Stimulated activated CD4-positive, alpha-beta T cell treated with anti-CD3 and anti-CD28 coated beads, Interleukin-4, amount 100 ng/mL, for 4 hours (primary cell): ENCODE results near the gene GBX2.
"Not testable (repeated sequence)": the region's sequence is repeated elsewhere in the genome, so short reads cannot be mapped to it uniquely, and the experiment has no call there.

Experiments
- DNase-seq, 2 experiments: peaks; one replicate each; pipeline ENCODE4 v3.0.0-alpha.2; 2020

GBX2 gene

DNA sequence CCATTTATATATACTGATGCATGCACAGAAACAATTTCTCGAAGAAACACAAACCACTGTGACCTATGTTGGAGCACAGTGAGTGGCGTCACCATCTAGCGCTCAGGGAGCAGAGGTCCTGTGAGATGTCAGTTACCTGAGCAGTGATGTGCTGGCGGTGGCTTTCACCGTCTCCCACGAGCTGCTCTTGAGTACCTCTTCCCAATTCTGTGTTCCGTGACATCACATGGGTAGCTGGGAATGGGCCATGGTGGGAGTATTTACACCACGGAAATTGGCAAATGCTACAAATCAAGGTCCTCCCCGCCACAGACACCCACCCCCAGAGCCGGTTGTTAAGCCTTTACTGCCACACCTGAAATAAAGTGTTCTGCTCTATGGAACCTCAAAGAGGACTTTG, 24.4 kb downstream of the GBX2 start:
- DNase-seq, result no peak

DNA sequence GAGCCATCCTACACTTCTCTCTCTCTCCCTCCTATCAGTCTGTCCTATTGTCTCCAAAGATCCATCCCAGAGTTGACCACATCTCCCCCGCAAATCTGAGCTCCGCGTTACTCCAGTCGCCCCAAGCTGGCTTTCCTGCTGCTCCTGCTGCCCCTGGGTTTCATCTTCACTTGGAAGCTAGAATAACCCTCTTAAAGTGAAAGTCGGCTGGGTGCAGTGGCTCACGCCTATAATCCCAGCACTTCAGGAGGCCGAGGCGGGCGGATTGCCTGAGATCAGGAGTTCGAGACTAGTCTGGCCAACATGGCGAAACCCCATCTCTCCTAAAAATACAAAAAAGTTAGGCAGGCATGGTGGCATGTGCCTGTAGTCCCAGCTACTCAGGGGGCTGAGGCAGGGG, 26.6 kb downstream of the GBX2 start:
- not testable (repeated sequence) for DNase-seq

DNA sequence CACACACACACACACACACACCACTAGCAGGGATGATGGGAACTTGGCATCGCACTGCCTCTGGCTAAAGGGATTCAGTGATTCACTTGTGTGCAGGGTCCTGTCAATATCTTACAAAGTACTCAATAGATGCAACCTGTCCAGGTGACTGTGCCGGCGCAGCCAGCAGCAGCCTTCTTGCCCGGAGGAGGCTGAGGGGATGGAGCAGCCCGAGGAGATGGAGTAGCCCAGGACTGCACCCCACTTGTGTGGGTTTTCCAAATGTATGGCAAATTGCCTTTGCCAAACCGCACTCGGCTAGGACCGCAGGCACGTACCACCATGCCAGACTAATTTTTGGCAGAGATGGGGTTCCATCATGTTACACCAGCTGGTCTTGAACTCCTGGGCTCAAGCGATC, 31.1 kb downstream of the GBX2 start:
- no peak for DNase-seq

DNA sequence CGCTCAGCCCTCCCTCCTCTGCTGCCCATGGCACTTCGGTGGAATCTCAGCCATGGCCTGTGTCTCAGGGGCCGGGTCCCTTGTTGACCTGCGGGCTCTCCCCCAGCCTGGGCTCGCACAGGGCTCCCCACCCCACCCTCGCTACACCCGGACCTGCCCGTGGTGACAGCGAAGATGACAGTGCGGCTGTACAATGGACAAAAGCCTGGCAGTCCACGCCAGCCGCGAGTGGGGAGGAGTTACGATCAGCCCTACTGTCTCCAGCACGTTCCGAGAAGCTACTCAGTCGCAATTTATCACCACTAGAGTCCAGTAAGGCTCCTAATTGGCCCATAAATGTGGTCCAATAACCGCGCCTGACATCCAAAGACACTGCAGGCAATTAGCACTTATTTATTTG, 31.6 kb downstream of the GBX2 start:
- DNase-seq, result no peak

DNA sequence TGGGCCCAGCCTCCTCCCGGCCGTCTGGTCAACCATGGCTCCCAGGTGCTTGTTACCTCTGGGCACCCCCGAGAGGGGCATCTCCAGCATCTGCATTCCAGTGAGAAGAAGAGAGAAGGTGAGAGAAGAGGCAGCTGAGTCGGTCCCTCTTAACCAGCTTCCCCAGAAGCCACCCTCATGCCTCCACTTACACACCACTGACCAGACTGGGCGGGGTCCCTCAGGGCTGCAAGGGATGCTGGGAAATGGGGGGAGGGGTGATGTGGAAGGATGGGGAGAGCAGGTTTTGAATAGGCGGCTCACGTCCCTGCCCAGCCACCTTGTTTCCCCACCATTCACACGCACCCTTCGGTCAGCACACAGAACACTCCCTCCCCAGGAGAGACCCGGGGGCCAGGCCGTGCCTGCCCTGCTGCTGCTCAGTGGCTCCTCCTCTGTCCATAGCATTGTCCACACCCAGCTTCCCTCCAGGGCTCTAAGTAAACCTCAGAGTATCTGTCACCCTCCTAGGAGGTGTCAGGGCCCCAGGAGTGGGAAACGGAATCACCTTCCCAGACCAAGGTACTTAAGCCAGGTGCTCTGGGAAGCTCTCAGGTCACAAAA, 34.7 kb downstream of the GBX2 start:
- DNase-seq, result no peak

DNA sequence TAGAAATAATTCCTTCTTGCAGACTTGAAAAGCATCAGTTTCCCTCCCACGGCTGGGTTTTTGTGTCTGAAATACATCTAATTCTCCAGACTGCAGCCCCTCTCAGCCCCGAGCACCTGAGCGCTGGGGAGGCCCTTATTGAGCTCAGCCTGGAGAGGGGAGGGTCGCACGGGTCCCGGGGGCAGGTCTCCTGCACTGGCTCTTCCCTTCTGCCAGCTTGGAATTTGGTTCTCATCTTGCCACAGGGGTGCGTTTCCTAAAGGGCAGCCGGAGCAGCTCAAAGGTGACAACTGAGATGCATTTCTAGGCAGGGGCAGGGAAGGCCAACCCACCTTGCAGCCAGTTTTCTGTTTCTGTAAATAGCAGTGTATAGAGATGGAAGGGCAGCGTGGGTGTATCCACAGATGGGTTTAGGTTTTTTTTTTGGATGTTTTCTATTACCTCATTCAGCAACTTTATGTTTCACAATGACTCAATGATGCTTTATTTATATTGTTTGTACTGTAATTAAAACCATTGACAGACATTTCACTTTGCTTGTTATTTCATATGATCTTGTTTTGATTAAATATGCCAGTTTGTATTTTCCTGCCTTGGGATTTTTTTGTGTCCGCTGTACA, 37.0 kb downstream of the GBX2 start:
- no peak for DNase-seq

DNA sequence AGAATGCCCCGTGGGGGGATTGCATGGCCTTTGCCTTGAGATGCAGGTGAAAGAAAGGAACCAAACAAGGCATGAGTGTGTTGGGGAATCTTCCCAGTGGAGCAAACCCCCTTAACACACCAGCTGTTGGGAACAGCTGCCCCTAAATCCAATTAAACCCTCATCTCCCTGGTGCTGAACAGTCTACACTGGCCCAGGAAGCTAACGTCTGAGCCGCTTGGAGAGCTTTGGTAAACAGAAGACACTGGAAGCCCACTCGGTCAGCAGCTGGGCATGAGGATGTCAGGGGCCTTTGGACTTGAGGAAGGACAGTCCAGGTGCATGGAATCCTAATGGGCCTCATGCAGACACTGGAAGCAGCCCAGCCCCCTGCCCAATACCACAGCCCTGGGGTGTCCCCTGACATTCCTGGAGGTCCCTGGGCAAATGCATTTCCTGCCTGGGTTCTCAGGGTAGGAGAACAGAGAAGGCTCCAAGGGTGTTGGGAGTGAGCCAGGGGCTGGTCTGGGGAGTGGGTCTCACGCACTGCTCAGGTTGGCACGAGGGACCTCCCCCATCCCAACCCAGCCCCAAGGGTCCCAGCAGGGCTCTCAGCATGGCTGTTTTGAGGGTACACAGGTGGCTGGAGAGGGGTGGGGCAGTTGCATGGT, 37.7 kb downstream of the GBX2 start:
- DNase-seq, result no peak

DNA sequence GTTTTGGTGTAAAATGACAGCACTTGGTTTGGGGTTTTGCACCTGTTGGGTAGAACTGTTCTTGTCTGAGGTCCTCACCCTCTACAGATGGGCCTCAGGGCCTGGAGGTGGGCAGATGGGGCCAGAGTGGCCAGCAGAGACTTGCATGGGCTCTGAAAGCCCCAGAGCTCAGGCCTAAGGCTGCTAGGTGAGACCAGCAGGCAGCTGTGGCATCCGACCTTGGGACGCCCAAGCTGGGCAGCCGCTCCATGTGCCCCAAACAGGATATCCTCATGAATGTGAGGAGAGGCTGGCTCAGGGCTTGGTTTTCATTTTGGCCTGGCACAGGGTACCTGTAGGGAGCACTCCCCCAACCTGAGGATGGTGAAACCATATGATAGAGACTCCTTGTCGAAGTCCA, 38.3 kb downstream of the GBX2 start:
- DNase-seq, result no peak

DNA sequence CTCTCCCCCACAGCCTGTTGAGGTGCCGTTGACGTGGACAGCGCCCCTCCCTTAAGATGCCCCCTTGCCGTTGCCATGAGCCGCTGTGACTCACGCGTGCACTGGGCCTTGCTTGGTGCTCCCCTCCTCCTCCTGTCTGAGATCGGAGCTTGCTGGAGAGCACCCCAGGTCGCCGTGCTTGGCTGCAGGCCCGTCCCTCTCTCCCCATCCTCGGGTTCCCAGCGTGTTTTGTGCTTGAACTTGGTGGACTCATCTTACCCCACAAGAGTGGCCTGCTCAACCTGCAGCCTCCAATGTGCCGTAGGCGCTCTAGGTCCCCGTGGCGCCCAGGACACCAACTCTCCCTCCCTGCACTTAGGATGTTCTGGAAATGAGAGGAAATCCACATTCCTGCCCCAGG, 39.9 kb downstream of the GBX2 start:
- no peak for DNase-seq

DNA sequence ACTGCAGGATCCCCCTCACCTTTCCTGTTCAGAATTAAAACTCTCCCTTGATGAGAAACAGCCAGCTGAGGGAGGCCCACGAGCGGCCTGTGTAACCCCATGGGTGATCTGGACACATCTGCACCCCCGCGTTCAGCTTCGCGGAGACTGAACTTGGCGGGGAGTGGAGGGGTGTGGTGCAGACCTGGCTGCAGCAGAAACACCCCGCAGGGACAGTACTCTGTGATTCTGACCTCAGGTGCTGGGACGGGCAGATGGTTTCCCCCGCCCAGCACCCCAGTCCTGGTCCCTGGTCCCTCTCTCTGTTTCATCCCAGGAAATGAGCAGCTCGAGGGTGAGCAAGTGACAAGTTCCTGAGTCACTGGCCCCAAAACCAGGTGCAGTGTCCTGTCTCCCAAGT, 41.2 kb downstream of the GBX2 start:
- DNase-seq, result no peak

DNA sequence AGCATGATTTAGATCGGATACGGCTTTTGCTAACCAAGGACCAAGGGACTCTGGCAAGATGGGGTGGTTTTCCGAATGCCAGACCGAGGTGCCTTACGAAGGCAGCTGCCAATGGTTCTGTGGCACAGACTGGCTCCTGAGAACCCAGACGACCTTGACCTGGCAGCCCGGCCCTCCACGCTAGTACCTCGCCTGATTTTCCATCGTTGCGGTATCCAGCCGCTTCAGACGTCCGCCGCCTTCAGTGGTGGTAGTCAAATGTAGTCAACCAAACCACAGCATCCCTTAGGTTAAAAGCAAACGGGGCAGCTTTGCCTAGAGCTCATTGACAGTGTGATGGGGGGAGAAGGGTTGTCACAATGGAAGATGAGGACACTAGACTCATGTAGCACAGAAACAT, 42.6 kb downstream of the GBX2 start:
- no peak for DNase-seq

DNA sequence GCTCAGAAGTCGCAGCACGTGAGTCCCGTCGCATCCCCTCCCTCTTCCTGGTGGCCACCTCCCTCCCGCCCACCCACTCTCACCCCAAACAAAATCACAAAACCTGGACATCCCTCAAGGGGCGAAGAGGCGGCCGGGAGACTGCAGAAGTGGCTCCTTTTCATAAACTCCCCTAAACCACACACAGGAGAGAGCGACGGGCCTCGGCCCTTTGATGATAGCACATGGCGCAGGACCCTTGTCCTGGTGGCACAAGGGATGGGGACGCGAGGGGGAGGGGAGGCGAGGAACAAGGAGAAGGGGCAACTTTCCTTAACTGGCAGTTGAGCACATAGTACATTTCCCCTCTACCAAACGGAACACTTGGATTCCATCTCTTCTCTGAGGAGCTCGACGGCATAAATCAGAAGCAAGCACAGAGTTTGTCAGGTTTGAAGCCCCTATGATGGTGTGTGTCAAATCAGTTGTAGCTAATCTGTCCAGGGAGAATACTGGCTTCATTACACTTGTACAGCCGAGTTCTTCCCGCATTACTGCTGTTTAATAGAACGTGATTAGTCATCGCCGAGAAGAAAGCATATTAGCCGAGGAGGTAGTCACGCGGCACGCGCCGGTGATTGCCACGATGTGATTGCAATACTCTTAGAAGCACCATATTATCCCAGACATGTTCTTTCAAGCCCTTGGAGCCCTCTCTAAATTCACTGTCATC, 43.8 kb downstream of the GBX2 start:
- DNase-seq, result no peak

DNA sequence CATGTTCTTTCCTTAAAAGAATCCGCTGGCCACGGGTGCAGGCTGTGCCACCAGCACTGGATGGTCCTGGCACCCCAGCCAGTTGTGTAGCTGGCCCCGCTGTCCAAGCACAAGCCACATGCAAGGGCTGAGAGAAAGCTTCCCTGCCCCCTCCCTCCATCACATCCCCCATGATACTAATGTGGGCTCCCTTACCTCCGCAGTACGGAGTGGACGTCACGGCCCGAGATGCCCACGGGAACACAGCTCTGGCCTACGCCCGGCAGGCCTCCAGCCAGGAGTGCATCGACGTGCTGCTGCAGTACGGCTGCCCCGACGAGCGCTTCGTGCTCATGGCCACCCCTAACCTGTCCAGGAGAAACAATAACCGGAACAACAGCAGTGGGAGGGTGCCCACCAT, 44.5 kb downstream of the GBX2 start:
- DNase-seq, result no peak

DNA sequence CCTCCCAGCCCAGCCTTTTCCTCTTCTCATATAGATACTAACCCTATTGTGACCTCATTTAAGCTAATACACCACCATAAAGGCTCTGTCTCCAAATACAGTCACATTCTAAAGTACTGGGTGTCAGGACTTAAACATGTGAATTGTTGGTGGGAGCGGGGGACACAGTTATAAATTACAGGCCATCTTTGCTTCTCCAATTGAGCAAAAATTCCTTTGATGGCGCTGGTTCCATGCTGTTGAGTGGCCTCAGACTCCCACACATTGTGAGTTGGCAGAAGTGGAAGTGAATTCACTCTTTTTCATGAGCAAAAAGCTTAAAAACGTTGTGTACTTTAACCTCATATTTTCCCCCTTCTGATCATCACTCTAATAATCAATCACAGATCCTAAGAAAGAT, 46.0 kb downstream of the GBX2 start:
- no peak for DNase-seq

DNA sequence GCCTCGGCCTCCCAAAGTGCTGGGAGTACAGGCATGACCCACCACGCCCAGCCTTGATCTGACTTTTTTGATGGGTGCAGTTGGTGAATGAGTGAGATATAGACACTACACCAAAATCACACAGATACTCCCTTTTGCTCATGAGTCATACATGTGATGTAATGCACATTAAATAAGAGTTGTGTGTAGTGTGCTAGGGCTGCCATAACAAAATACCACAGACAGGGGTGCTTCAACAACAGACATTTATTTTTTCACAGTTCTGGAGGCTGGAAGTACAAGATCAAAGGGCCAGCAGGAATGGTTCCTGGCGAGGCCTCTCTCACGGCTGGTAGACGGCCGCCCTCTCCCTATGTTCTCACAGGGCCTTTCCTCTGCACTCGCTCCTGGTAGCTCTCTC, 46.6 kb downstream of the GBX2 start:
- DNase-seq, result no peak

DNA sequence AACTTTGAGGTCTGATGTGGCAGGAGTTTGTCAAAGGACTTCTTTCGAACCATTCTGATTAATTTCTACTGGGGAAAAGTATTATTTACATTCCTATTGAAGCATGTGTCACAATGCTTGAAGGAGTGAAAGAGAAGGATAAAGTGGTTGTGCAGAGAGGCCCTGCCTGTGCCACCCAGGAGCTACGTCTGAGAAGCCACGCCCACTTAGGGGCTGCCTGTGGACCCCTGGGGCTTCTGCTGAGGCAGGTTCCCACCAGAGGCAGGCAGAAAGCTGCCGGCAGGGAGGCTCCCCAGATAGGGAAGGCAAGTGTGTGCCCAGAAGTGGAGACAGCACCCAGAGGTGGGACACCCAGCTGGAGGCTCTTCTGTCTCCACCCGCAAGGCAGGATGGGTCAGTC, 47.4 kb downstream of the GBX2 start:
- no peak for DNase-seq

DNA sequence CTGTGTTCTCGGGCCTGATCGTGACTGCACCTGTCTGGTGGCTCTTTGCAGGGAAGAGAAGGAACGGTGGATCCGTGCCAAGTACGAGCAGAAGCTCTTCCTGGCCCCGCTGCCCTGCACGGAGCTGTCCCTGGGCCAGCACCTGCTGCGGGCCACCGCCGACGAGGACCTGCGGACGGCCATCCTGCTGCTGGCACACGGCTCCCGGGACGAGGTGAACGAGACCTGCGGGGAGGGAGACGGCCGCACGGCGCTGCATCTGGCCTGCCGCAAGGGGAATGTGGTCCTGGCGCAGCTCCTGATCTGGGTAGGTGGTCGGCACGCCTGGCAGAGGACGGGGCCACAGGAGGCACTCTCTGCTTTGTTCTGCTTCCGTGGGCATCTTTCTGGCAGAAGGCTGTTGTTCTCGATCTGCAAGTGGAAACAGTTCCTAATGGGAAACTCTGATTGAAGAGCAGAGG, 48.0 kb downstream of the GBX2 start:
- DNase-seq, result no peak

DNA sequence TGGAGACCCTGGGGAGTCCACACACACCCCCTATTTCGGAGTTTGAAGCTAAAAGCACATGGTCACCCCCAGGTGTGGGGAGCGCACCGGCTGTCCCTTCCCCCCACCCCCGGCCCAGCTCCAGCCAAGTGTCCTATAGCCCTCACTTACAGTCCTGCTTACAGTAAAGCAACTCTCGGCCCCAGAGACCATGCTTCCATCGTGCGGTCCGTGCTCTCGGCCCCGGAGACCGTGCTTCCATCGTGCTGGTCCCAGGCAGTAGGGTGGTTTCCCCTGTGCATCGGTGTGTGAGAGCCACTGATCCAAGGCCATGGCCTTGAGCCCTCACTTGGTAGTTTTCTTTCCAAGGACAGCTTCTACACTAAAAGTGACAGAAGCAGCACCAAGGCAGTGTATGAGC, 48.7 kb downstream of the GBX2 start:
- DNase-seq, result no peak

DNA sequence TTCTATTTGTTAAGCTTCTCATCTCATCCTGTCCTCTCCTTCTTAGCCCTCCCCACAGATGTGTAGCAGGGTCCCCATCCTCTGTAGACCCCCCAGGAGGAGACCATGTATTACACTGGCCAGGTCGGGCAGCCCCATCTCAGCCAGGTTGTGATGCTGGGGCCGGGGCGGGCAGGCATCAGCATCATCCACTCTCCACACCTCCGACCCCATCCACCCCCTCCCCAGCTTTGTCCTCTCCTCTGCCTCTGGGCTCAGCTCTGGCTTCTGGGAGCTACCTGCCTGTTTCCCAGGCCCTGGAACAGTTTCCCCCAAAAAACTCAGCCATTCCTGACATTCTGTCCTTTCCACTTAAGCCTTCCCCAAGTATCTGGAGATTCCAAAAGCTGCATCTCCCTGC, 49.2 kb downstream of the GBX2 start:
- DNase-seq, result no peak

DNA sequence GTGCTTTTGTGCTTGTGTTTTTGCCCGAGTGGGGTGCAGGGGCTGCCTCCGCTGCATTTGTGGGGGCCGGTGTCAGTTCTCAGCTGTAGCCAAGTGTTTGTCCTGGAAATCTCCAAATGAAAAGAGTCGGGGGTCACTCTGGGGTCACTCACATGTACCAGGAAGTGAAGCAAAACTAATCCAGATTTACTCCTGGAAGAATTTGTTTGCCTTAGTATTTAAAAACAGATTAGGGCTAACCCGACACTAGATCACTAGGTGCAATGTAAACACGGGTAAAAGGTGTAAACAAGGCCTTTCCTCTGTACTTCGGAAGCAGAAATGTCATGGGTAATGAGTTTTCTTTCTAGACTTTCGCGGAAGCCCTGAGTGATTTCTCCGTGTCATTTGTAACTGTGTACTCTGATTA, 50.3 kb downstream of the GBX2 start:
- DNase-seq, result no peak

DNA sequence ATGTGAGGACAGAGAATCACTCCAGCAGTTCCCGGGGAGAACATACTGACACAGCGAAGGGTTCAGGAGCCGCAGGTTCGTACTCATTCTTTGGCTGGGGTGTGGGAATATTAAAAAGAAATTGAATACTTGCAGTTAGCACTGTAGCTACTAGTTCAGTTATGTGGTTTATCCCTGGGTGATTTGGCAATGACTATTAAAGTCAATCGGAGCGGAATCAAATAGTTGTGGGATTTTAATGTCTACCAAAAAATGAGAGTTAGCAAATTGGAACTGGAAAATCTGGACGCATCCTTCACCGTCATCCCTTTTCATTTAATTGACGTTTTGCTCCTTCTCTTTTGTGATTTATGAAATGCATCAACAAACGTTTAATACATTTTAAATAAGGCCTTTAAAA, 50.8 kb downstream of the GBX2 start:
- DNase-seq, result no peak
